ENCODE data around the gene NTRK2.

The NTRK2 gene

GRCh38 chr9:84818791-84819190 is 149.3 kb downstream of the NTRK2 start:
- DNase-seq (ENCODE audit: low read depth in 2 of 2): no peak

DNA sequence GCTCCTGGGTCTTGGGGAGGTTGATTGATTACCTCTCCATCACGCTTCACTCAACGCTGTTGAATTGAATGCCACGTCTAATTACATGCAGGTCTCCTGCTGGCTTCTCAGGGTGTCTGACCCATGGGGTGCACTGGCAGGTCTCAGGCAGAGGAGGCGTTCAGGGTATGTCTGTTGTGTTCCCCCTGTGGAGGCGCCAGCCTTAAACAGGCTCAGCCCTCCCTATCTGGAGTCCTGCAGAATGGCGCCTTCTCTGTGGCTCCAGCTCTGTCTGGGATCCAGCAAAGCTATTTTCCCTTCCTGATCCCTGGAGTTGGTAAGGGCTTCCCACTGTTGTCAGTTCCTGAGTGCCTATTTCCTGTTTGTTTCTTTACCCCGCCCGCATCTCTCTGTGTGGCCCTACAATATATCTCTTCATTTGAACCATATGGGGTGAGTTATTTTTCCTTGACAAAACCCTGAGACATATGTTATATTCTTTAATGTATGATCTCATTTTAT is 150.0 kb downstream of the NTRK2 start:
- no peak for DNase-seq (ENCODE audit: low read depth in 2 of 2)

DNA sequence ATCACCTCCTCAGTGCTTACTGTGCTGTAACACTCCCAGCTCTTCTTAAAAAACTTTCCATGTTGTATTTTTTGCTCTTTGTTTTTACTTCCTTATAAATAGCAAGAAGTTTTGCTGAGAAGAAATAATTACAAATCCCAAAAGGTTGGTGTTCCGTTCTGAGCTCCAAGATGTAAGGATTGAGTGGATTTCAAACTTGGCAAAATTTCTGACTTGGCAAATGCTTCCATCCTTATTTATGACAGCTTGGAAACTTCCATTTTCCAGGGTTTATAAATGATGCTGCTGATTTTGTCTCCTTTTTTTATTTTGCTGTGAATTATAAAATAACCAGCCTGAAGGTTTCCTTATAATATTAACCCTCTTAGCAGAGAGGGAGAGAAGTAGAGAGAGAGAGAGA is 151.9 kb downstream of the NTRK2 start:
- no peak for DNase-seq (ENCODE audit: low read depth in 2 of 2)

DNA sequence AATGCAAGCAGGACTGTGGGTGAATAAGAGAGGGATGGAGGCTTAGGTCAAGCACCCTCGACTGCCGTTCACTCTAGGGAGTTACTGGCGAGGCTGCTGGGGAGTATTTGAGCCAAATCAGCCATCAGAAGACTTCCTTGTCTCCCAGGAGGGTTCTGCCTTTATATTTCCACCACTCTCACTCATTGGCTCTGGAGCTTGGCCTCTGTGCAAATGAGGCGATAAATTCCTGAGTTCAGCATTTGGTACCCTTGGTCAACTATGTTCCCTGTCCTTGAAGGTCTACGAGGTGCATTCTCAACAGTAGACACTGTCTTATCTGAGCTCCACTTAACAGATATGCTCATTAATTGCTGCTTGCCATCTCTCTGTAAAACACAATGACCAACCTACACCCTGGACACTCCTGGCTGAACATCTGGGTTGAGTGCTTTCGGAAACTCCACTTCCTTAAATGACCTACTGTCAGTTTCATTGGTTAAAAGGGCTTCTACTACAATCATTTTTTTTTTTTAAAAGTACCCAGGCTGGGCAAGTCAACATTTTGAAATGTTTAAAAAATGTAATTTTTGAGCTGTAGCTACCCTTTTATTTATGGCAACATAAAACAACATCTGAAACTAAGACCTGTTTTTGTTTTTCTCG is 153.2 kb downstream of the NTRK2 start:
- DNase-seq (ENCODE audit: low read depth in 2 of 2): no peak

DNA sequence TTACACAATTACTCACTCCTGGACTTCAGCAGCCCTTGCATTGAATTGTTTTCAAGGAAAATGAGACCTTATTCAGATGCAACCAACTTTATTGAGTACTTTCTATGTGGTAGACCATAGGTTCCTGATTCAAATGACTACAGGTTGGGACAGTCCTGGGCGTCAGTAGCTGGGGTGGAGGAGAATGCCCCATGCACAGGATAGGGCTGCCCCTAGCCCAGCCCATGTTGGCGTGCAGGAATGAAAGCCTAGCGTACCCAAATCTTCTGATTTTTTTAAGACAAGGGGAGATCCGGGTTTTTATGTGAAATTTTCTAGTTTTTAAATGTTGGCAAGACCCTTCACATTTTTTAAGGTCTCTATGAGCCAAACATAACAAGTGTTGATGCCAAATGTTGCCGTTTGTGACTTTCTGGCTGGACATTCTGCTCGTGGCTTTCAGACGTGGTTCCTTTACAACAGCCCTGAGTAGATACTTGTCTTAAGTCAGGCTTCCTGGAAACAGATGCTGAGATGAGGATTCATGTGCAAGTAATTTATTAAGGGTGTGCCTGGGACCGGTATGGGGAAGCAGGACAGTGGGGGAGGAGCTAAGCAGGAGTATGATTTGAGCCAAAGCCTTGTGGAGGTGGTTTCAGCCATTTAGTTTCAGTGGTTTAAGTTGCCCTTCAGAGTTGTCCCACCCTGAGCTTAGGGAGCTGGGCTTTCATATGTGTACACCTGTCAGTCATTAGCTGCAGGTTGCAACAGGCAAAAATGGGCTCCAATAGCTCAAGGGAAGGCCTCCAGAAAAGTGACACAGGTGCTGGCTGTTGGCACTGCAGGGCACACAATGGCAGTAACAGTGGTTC is 154.1 kb downstream of the NTRK2 start:
- DNase-seq (ENCODE audit: low read depth in 2 of 2): no peak

- no peak for DNase-seq (ENCODE audit: low read depth in 2 of 2)
Observed at GRCh38 chr9:84827216-84827765, 157.8 kb downstream of the NTRK2 start.

GRCh38 chr9:84828046-84828445 is 158.5 kb downstream of the NTRK2 start:
- DNase-seq (ENCODE audit: low read depth in 2 of 2): no peak

DNA sequence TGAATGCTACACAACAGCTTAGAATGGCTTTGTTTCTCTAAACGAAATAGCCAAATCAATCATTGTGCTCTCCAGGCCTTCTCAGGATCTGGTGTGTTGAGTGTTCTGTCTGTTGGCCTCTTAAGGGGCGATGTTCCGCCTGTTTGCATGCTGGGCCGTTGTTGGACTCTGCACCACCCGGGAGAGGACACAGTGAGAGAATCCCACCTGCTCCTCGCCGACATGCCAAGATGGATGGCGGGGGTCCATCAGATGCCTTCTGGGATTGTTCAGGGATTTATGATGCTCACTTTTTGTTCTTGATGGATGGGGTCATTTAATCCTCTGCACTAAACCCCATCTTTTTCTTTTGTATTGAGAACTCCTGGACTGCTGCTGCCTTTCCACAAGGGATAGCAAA is 159.9 kb downstream of the NTRK2 start:
- no peak for DNase-seq (ENCODE audit: low read depth in 2 of 2)

GRCh38 chr9:84829997-84830696 is 160.6 kb downstream of the NTRK2 start:
- DNase-seq (ENCODE audit: low read depth in 2 of 2): no peak

DNA sequence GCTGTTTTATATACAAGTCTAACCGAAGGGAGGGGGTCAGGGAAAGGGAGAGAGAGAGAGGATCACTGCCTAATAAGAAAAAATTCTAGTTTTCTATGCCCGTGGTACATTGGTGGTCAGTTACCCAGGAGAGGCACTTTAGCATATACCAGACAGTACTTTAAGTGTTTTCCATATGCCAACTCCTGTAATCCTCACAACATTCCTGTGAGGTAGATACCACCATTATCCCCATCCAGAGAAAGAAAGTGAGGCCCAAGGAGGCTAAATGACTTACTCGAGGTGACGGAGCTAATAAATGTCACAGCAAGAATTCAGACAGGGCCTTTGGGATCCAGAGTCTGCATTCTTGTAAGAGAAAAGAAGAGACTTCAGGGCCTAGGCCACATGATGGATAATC is 161.8 kb downstream of the NTRK2 start:
- DNase-seq (ENCODE audit: low read depth in 2 of 2): no peak

- no peak for DNase-seq (ENCODE audit: low read depth in 2 of 2)
Observed at GRCh38 chr9:84832453-84832852, 162.9 kb downstream of the NTRK2 start.

GRCh38 chr9:84834426-84834825 is 164.9 kb downstream of the NTRK2 start:
- DNase-seq (ENCODE audit: low read depth in 2 of 2): no peak

DNA sequence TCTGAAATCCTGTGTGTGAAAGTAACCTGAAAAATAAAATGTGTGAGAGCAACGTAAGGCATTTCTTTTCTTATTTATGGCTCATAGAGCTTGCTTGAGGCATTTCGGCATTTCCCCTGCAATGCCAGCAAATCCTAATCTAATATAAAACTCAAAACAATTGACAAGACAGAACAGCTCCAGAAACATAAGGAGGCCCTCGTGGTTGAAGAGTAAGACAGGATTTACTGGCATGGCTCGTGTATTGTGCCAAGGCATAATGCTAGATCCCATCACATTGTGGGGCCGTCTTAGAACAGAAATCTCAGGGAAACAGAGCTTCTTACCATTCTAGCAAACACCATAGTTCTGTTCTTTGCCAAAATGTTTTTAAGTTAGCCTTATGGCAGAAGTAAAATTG is 166.2 kb downstream of the NTRK2 start:
- DNase-seq (ENCODE audit: low read depth in 2 of 2): no peak

DNA sequence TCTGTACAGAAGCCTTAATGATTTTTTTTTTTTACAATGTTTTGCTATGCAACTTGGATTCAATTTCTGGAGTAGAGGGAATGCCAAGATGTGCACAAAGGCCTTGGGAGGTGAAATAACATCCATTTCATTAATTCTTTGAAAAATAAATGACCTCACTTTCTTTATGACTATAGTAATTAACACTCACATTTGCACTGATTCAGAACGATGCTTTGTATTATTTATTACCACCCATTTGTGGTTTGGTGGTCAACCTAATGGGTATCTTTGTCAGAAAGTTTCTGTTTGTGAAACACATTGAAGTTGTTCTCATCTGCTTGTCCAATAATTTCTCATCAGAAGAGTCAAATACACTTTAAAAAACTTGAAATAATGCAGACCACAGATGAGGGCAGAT is 169.3 kb downstream of the NTRK2 start:
- no peak for DNase-seq (ENCODE audit: low read depth in 2 of 2)

DNA sequence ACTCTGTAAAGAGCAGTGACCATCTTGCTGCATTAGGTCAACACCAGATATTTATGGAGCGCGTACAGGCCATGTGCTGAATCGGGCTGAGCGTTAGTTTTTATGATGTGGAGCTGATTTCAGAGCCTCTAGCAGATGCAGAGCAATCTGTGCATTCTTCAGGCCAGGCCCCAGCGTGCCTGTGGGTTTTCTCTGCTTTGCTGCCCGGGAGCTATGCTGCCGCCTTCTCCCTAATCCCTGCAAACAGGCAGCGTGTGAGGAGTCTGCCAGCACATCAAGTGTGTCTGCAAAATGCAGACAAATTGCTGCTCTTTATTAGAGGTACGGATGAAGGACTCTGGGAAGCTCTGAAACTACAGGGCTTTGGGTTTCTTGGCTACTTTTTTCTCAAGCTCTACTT is 170.0 kb downstream of the NTRK2 start:
- peak; percentile 52 to 55 for DNase-seq (ENCODE audit: low read depth in 2 of 2)

DNA sequence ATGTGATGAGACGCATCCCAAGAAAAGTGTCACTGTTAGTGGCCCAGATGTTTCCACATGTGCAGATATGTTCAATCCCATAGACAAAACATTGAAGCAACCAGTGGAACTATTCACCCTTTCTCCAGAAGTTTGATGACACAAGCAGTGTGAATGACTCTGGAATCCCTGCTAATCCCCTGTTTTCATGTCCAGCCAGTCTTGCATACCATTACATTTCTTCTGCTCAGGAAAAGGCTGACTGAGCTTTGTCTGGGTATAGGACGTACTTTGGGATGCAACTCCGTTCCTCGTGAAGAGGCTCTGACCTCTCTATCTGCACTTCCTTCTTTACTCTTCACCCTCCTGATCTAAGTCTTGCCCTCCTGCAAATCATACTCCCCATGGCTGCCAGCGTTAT is 172.4 kb downstream of the NTRK2 start:
- DNase-seq (ENCODE audit: low read depth in 2 of 2): no peak

DNA sequence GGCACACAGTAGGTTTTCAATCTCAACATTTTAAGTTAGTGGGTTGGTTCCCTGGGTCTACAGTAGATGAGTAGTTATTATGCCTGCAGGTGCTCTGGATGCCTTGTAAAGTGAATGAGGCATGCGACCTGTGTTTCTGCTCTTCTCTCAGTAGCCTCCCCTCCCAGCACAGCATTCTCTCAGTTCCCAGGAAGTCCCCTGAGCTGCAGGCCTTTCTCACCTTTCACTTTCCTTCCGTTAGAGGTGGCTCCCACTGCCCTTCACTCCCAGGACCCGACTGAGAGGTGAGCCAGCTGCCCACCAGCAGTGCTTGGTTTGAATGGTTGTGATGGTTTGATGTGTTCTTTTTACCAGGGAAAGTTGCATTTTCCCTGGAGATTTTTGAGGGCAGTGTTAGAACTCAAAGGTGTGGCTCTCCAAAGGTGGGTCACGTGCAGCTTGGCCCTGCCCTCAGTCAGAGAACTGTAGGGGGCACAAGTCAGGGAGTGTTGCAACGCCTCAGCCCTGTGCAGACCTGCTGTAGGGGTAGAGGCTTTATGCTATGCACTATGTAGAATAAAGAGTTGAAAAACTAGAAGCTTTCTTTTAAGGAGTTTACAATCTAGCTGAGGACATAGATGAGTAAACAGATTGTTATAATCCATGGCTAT is 173.8 kb downstream of the NTRK2 start:
- no peak for DNase-seq (ENCODE audit: low read depth in 2 of 2)

GRCh38 chr9:84845956-84846900 is 176.7 kb downstream of the NTRK2 start:
- DNase-seq (ENCODE audit: low read depth in 2 of 2): no peak

DNA sequence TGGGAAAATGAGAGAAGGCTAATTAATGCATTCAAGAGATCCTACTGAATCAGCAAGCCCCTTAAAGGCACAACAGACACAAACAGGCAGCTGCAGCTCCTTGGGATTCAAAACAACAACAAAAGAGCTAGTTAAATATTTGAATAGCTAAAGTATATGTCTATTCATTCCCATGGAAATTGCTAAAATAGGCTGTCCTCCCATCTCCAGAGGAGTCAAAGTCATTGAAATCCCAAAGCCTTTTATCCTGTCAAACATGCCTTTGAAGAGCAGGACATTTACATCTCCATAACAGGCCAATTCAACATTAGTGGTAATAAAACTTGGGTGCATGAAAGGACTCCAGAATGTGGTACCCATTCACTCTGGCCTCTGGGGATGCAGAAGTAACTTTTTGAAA is 177.4 kb downstream of the NTRK2 start:
- DNase-seq (ENCODE audit: low read depth in 2 of 2): no peak

DNA sequence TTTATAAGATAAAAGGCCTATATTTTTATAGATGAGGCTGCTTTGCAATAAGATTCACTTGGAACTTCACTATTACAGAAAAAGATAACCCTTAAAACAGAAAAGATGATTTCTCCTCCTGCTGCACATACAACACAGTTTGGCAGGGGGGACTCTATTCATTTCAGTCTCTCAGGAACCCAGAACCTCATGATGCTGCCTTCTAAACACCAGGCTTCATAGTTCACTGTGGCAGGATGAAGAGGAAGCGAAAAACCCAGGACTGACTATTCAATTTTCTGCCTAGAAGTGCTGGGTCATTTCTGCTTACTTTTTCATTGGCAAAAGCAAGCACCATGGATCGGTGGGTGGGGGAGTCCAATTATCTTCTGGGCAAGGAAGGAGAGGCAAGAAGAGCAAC is 179.5 kb downstream of the NTRK2 start:
- DNase-seq (ENCODE audit: low read depth in 2 of 2): no peak
